A549 (cell line): ENCODE measurements around the gene ANO3.

Experiments
- CHD4 ChIP-seq: fragments of 200-600 bp; sonication (generic); IDR thresholded peaks from 2 replicates; pipeline ENCODE4 v1.6.1; 2016; ENCODE audit warnings: antibody characterized with exemption, mild to moderate bottlenecking, borderline replicate concordance
- EP300 ChIP-seq, 2 experiments: fragments of >200 bp; sonication (Bioruptor Twin); formaldehyde crosslinking; IDR thresholded peaks; 2 replicates in 1 of 2; 3 replicates in 1 of 2; pipeline ENCODE4 v1.6.1; 2016 to 2017
- ESRRA ChIP-seq: fragments of 150-350 bp; IDR thresholded peaks from 2 replicates; pipeline ENCODE4 v1.6.1; 2014; ENCODE audit warnings: mild to moderate bottlenecking, low read length, borderline replicate concordance
- MAZ ChIP-seq: fragments of 150-350 bp; IDR thresholded peaks from 2 replicates; pipeline ENCODE4 v1.6.1; 2014; ENCODE audit warnings: antibody characterized with exemption, low read depth, low read length, borderline replicate concordance
- POLR2A ChIP-seq: IDR thresholded peaks from 2 replicates; pipeline ENCODE4 v1.6.1; 2012; ENCODE audit warnings: mild to moderate bottlenecking, low read length
- RAD21 ChIP-seq, 2 experiments: fragments of >200 bp in 1 of 2; sonication (Bioruptor Twin) in 1 of 2; formaldehyde crosslinking in 1 of 2; IDR thresholded peaks in 1 of 2; conservative IDR thresholded peaks in 1 of 2; 2 replicates in 1 of 2; 3 replicates in 1 of 2; pipeline ENCODE4 v1.6.1; 2012 to 2018; ENCODE audit warnings: inconsistent platforms in 1 of 2
- ZFP36 ChIP-seq: fragments of 450-650 bp; IDR thresholded peaks from 2 replicates; pipeline ENCODE4 v1.6.1; 2014; ENCODE audit warnings: borderline replicate concordance; ENCODE audit not compliant: partially characterized antibody
- TF ChIP-seq, protein P1 (sequence below): fragments of >200 bp; sonication (Bioruptor Twin); formaldehyde crosslinking; IDR thresholded peaks from 3 replicates; pipeline ENCODE4 v1.5.1; 2016
- TF ChIP-seq, protein P2 (sequence below): fragments of >200 bp; sonication (Bioruptor Twin); formaldehyde crosslinking; IDR thresholded peaks from 3 replicates; pipeline ENCODE4 v1.6.1; 2016

DNA sequence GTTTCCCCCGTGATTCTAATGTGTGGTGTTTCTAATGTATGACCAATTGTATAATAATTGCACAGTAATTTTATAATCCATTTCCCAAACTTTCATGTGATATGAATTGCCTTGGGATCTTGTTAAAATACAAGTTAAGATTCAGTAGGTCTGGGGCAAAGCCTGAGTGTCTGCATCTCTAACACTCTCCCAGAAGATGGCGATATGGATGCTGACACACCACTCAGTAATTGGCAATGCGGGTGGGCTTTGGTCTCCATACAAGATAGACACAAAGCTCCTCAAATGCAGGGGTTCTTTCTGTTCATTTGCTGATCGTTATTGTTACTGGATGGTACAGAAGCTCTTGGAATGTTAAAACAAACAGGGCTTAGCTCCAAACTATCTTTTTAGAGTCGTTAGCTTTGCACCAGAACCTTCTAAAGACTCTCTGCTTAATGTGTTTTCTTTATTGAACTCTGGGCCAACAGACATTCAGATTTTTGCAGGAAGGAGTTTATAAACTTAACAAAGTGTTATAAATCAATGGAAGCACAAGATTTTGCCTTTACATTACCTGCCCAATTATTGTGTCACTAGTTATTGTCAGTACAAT, 45.4 kb upstream of the ANO3 start:
- TF ChIP-seq RAD21 (conservative IDR thresholded peaks at IDR 0.05 in 1 of 2, IDR thresholded peaks at IDR 0.05 in 1 of 2) (peak; percentile 8 to 21; a peak in 1 of 5 replicates), CHD4 (no peak), ZFP36 (no peak), POLR2A (no peak), EP300 (IDR thresholded peaks at IDR 0.05) (no peak), ESRRA (no peak), MAZ (no peak)
- TF ChIP-seq, protein P1, sequence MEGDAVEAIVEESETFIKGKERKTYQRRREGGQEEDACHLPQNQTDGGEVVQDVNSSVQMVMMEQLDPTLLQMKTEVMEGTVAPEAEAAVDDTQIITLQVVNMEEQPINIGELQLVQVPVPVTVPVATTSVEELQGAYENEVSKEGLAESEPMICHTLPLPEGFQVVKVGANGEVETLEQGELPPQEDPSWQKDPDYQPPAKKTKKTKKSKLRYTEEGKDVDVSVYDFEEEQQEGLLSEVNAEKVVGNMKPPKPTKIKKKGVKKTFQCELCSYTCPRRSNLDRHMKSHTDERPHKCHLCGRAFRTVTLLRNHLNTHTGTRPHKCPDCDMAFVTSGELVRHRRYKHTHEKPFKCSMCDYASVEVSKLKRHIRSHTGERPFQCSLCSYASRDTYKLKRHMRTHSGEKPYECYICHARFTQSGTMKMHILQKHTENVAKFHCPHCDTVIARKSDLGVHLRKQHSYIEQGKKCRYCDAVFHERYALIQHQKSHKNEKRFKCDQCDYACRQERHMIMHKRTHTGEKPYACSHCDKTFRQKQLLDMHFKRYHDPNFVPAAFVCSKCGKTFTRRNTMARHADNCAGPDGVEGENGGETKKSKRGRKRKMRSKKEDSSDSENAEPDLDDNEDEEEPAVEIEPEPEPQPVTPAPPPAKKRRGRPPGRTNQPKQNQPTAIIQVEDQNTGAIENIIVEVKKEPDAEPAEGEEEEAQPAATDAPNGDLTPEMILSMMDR = peak; percentile 44
- TF ChIP-seq, protein P2, sequence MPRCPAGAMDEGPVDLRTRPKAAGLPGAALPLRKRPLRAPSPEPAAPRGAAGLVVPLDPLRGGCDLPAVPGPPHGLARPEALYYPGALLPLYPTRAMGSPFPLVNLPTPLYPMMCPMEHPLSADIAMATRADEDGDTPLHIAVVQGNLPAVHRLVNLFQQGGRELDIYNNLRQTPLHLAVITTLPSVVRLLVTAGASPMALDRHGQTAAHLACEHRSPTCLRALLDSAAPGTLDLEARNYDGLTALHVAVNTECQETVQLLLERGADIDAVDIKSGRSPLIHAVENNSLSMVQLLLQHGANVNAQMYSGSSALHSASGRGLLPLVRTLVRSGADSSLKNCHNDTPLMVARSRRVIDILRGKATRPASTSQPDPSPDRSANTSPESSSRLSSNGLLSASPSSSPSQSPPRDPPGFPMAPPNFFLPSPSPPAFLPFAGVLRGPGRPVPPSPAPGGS = no peak
